ENCODE data around the gene SLC2A4.
A peak's percentile ranks its signal among the peaks of the same experiment; 100 is the strongest.
"Not testable (repeated sequence)": the region's sequence is repeated elsewhere in the genome, so short reads cannot be mapped to it uniquely, and the experiment has no call there.

SLC2A4 gene

DNA sequence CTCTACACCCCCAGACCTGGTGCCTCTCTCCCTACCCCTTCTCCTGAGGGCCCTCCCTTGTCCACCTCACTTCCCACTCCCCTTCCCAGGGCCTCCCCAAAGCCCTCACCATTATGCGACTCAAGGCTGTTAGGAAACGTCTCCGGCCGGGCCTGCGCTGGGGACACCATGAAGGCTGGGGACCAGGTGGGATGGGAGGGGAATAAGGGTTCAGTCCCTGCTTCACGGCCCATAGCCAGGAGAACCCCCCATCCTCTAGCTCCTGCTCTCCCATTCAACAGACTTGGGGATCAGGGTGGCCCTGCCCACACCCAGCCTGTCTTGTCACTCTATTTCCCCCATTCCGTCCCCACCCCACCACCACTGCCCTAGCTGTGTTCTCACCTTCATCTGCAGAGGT, 45.5 kb downstream of the SLC2A4 start:
- no peak for DNase-seq

DNA sequence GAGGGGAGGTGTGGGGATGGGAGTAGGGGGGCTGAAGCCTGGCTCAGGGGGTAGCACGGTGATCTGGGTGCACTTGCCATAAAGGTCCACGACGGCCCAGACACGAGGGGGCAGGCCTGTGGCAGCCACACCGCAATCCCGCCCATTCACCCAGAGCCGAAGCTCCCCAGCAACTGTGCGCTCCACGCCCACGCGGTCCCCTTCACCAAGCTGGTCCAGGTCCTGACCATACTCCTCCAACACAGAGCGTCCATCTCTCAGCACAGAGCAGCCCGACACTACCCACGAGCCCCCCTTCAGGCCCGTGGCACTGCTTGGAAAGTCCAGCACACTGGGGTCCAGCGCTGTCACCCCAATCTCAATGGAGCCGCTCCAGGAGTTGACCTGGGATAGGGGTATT, 46.0 kb downstream of the SLC2A4 start:
- DNase-seq = no peak

DNA sequence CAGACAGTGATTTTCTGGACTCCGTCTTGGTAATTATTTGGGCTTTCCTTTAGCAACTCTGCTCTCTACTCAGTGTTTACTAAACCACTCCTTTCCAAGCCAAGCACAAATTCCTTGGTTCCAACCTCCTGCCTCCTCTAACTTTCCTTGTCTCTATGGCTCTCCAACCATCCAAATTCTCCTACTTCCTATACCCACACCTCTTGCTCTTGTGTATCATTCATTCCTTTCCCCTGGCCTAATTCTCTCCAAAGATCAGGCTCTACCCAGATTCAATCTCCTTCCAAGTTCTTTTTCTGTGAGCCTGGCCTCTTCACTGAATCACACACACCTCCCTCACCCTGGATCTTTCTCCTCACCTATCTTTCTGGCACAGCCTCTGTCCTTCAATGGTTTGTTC, 46.5 kb downstream of the SLC2A4 start:
- no peak for DNase-seq

DNA sequence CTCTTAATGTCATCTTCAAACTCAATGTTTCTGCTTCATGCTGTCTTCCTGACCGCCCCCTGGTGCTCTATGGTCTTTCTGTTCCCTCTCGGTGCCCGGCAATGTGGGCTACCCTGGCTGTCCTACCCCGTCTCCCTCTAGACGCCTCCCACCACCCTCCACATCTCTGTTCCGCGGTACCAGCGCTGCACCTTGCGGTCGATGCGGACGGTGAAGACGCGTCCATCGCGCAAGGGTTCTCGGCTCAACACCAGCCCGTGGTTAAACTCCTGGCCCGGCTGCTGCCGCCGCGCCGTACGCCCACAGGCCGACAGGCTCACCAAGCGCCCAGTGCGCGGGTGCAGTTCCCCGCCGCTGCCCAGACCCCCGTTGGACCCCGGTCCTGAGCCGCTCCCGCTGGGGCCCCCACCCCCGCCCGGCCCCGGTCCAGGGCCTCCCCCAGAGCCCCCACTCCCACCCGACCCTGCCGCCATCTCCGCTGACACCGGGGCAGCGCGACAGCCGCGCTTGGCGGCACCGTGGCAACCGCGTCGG, 47.4 kb downstream of the SLC2A4 start, which contains the start of gene NEURL4:
NEURL4 (minus strand) TSS at position 496 of the 534 bp plus-strand sequence; CDS start at position 473, 23 bp downstream.
- DNase-seq = no peak

DNA sequence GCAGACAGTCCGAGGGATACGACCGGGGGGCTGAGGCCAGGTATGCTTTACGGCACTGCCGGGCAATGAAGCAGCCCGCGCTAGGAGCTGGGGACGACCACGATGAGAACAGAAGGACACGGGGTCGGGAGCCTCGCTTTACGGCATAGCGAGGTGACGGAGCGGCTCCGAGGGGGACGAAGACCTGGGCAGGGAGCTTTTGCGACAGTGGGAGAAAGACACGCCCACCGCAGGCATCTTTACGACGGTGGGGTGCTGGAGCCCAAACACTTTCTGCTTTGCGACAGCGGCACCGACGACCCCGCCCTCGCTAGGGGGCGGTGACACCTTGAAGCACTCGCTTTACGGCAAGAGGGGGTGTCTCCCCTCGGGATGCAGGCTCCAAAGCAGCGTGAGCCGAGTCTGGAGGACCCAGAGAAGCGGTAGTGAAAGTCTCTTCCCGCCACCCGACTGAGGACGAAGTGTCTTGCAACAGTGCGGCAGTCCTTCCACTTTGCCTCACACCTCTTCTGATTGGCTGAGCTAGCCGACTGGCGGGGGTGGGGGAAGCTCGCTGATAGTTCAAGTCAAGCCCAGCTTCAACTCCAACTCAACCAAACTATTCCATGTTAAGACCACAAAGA, 48.0 kb downstream of the SLC2A4 start:
- DNase-seq = peak; percentile 75 to 98

DNA sequence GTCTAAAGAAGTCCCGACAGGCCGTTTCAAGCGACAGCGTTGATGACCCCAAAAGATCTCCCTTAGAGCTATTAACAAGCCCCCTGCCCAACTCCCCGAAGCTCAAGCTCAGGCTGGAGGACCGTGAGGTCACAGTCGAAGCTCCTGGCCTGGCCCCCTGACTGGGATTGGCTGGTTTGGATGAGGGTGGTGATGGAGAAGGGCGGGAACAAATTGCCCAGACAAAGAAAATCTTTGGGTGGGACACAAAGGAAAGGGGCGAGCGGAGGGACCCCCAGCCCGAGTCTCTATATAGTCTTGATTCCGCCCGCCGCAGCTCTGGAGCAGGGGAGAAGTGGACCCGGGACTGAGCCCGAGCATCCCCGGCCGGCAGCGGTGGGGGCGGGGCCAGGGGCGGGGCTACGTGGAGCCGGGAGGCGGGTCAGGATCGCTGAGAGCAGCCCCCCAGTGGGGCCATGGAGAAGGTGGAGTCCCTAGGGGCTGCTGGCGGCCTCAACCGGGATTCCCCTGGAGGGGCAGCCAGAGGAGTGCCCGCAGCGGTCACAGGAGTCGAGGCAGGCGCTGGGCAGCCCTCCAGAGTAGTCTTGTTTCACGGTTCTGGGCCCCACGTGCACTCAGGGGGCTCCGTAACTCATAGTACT, 48.6 kb downstream of the SLC2A4 start:
- peak; percentile 51 to 59 for DNase-seq

DNA sequence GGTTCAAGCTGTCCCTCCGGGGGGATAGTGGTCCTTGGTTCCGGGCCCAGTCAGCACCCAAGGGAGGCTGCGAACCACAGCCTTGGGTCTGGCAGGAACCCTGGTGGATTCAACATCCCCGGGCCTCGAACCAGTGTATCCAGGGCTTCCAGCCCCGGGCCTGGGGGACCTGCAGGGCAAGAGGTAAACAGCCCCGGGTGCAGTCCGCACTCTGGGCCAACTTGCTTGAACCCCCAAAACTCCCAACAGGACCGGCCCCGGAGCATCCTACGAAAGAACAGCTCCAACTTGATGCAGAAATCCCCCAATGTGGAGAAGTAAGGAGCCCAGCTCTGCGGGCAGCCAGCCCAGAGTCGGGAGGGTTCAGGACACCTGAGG, 49.1 kb downstream of the SLC2A4 start:
- DNase-seq = no peak

DNA sequence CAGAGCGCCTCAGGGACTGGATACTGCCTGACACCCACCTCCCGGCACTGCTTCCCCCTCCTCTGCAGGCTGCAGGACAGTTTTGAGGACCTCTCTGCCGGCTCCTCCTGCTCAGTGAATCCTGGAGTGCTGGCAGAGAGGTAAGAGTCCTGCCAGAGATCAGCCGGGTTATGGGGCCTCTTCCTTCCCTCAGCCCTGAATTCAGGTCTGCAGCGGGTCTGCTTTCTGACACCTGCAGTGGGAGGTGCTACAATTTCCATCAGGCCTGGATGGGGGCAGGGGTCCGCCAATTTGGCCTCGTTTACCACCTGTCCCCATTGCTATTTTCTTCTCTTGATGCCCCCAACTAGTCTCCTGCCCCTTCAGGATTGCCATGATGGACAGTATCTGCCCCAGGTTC, 50.6 kb downstream of the SLC2A4 start:
- DNase-seq = no peak

DNA sequence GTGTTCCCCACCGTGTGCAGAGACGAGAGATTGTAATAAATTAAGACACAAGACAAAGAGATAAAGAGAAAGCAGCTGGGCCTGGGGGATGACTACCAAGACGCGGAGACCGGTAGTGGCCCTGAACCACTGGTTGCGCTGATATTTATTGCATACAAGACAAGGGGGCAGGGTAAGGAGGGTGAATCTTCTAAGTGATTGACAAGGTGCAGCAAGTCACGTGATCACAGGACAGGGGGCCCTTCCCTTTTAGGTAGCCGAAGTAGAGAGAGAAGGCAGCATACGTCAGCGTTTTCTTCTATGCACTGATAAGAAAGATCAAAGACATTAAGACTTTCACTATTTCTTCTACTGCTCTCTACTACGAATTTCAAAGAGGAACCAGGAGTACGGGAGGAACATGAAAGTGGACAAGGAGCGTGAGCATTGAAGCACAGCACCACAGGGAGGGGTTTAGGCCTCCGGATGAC, 51.1 kb downstream of the SLC2A4 start:
- not testable (repeated sequence) for DNase-seq

DNA sequence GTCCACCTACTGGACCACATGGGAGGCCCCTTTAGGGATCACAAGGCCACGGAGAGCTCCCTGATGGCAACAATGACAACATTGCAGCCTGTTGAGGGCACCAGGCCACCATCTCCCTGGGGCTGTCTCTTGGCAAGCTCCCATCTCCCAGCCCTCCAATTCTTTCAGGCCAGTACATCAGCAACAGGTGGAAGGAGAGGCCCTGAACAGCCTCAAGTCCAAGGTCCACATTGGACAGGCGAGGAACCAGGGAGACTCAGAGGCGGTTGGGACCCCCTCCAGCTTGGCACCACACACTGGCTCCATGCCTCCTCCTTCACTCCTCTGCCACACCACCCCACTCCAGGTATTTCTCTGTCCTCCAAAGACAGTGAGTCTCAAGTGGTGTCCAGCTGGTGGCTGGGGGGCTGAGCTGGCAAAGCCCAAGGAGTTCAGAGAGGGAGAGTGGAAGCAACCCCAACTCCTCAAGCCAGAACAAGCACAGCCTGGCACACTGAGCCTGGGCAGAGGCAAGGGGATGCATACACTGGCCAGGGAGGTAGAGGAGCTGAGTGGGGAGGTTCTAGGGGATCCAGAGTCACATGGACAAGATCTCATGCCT, 53.5 kb downstream of the SLC2A4 start:
- no peak for DNase-seq

DNA sequence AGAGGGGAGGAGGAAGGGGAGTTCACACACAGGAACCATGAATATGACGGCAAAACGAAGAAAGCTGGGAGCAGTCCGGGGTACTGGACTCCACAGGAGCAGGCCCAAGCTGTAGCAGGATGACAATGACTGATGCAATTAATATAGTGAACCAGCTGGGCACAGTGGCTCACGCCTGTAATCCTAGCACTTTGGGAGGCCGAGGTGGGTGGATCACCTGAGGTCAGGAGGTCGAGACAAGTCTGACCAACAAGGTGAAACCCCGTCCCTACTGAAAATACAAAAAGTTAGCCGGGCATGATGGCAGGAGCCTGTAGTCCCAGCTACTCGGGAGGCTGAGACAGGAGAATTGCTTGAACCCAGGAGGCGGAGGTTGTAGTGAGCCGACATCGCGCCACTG, 54.2 kb downstream of the SLC2A4 start:
- DNase-seq = not testable (repeated sequence)

DNA sequence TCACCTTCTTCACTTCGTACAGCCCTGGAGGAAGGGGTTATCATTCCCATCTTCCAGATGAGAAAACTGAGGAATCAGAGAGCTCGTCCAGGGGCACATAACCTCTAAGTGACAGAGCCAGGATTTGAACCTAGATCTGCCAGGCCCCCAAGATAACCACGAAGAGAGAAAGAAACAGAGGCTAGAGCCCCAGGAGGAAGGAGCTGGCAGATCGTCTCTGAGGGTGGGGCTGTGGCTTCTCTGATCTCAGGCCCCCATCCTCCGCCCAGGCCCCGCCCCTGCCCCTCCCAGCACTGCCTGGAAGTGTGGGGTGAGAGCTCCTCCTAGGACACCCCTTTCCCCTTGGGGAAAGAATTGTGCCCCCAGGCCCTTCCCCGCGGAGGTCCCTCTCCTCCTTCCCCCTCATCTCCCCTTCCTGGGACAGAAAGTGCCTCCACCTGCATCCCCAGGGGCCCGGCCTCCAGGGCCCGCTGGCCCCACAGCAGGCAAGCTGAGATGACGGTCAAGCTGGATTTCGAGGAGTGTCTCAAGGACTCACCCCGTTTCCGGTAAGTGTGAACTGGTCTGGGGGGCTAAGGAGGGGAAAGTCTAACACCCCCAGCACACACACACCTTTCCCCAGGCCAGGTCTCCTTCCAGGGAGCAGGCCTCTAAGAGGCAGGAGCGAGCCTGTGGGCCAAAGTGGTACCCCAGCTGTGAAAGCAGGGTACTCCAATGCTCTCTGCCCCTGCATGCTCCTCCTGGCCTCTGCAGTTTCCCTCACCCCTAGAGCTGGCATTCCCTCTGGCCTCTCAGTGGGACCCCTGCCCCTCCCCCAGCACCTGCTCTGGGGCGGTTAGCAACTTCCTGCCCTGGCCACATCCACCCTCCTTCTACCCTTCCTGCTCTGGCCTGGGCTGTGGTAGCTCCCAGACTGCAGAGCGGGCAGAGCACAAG, 55.0 kb downstream of the SLC2A4 start, which contains the start of gene ACAP1:
ACAP1 (plus strand) TSS at position 290 of the 936 bp plus-strand sequence; CDS start at position 496, 206 bp downstream.
- DNase-seq = no peak

DNA sequence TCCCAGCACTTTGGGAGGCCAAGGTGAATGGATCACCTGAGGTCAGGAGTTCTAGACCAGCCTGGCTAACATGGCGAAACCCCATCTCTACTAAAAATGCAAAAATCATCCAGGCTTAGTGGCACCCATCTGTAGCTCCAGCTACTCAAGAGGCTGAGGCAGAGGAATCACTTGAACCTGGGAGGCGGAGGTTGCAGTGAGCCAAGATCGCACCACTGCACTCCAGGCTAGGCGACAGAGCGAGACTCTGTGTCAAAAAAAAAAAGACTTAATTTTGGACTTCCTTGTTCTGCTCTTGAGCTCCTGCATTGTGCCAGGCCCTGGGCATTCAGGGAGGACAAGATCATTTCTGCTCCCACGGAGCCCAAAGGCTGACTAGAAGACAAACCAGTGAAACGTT, 56.1 kb downstream of the SLC2A4 start:
- not testable (repeated sequence) for DNase-seq

Data from NCI-H187 (cell line).